Glutamatergic neuron (in vitro differentiated cells): ENCODE measurements around the gene UGT3A2. TPM values are rescaled to one million over a fixed set of nuclear protein-coding genes. Genes with fewer than 3 reads are reported as not detected.
A peak's percentile ranks its signal among the peaks of the same experiment; 100 is the strongest.

Experiments
- DNase-seq: peaks from one replicate; pipeline ENCODE4 v3.0.0; 2022
- H3K27ac Mint-ChIP-seq: one replicate; pipeline ENCODE4 v1.8.0; 2020; ENCODE audit warnings: mild to moderate bottlenecking, mixed read lengths, inconsistent platforms; ENCODE audit not compliant: unreplicated experiment
- H3K27me3 Mint-ChIP-seq: one replicate; pipeline ENCODE4 v1.8.0; 2020; ENCODE audit warnings: mild to moderate bottlenecking, moderate library complexity, mixed read lengths, inconsistent platforms; ENCODE audit not compliant: unreplicated experiment
- H3K36me3 Mint-ChIP-seq: one replicate; pipeline ENCODE4 v1.8.0; 2020; ENCODE audit warnings: mild to moderate bottlenecking, mixed read lengths, inconsistent platforms; ENCODE audit not compliant: unreplicated experiment
- H3K4me1 Mint-ChIP-seq: one replicate; pipeline ENCODE4 v1.8.0; 2020; ENCODE audit warnings: mild to moderate bottlenecking, low read depth, mixed read lengths, inconsistent platforms; ENCODE audit not compliant: unreplicated experiment
- H3K4me3 Mint-ChIP-seq: one replicate; pipeline ENCODE4 v1.8.0; 2020; ENCODE audit warnings: mild to moderate bottlenecking, mixed read lengths, inconsistent platforms; ENCODE audit not compliant: unreplicated experiment
- H3K9me3 Mint-ChIP-seq: one replicate; pipeline ENCODE4 v1.8.0; 2020; ENCODE audit warnings: mild to moderate bottlenecking, moderate library complexity, mixed read lengths, inconsistent platforms; ENCODE audit not compliant: unreplicated experiment
- total RNA-seq: library from RNA; stranded (reverse); fragmentation: NEBNext Ultra II Directional; extraction: Animal tissue kit (Norgen Biotek cat#: 25700); gene quantifications from one replicate; pipeline ENCODE4 v1.2.1, GENCODE V29; 2021; ENCODE audit not compliant: unreplicated experiment
- TF ChIP-seq, protein P1 (sequence below): fragments of 200-600 bp; sonication (generic); IDR thresholded peaks from one replicate; pipeline ENCODE4 v1.5.0; 2021; ENCODE audit not compliant: partially characterized antibody, unreplicated experiment

Gene UGT3A2
- total RNA-seq, 1 donor from 2014 or later: 0.37 TPM

DNA sequence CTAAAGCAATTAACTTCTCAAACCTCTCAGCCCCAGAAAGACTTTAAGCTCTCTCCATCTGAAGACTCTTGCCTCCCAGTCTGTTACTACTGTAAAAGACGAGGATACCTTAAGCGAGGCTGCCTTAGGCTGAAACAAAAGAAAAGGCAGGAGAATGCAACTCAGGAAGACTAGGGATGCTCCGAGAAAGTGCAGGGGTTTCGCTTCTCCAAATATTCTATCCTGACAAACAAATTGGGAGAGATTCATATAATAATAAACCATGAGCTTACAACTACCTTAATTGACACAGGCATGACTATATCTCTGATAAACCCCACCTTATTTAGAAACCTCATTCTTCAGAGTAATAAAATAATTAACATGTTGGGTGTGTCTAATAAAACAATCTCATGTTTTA lies 70.6 kb downstream of the UGT3A2 start:
- no peak for DNase-seq
- no peaks in the 10 kb centered on the region for H3K27me3 Mint-ChIP-seq
- no peak overlapping the region for H3K27ac Mint-ChIP-seq
- H3K4me1 Mint-ChIP-seq: peaks cover 4% of the 10 kb centered on the region
- TF ChIP-seq, protein P1, sequence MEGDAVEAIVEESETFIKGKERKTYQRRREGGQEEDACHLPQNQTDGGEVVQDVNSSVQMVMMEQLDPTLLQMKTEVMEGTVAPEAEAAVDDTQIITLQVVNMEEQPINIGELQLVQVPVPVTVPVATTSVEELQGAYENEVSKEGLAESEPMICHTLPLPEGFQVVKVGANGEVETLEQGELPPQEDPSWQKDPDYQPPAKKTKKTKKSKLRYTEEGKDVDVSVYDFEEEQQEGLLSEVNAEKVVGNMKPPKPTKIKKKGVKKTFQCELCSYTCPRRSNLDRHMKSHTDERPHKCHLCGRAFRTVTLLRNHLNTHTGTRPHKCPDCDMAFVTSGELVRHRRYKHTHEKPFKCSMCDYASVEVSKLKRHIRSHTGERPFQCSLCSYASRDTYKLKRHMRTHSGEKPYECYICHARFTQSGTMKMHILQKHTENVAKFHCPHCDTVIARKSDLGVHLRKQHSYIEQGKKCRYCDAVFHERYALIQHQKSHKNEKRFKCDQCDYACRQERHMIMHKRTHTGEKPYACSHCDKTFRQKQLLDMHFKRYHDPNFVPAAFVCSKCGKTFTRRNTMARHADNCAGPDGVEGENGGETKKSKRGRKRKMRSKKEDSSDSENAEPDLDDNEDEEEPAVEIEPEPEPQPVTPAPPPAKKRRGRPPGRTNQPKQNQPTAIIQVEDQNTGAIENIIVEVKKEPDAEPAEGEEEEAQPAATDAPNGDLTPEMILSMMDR: no peak
- H3K36me3 Mint-ChIP-seq: no peaks in the 10 kb centered on the region
- H3K9me3 Mint-ChIP-seq: peaks cover 1% of the 10 kb centered on the region
- H3K4me3 Mint-ChIP-seq: no peak overlapping the region

DNA sequence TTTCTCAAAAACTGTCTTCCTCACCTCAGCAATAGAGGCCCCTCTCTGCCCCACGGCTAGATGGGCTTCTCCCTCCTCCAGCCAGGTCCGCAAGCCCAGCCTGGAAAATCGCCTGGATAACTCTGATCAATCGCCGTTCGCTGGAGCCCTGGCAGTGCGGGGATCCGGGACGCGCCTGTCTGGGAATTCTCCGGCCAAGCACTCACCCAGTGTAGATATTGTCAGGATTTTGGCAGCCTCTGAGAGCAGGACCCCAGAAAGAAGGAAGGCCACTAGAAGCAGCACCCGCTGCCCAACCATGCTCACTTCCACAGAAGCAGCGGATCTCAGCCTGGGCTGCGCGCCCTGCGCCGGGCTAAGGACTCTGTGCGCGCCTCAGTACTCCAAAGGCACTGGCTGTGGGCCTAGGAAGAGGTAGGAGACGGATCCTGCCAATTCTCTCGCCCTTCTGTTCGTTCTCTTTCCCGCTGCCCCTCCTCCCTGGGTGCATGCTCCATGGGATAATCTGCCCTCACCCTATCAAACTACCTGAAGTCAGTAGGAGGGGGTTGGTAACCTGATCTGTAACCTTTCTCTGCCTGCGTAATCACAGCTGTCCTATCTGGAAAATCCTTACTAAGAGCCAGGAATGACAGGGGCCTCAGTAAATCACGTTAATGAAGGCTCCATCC lies 75.6 kb downstream of the UGT3A2 start, which contains the start of gene UGT3A1:
Gene UGT3A1 (minus strand): TSS at position 450 of the 671 bp plus-strand sequence. CDS start 150 bp downstream, at position 300.
- DNase-seq: peak; percentile 39
- TF ChIP-seq, protein P1: no peak
- H3K4me3 Mint-ChIP-seq: peak within 1 kb of the TSS; percentile 78
- peaks cover 4% of the 10 kb centered on the region for H3K4me1 Mint-ChIP-seq
- H3K27ac Mint-ChIP-seq: no peak within 1 kb of the TSS
- H3K9me3 Mint-ChIP-seq: peaks cover 1% of the 10 kb centered on the region
- peaks cover 1% of the 10 kb centered on the region for H3K27me3 Mint-ChIP-seq
- no peaks in the 10 kb centered on the region for H3K36me3 Mint-ChIP-seq

DNA sequence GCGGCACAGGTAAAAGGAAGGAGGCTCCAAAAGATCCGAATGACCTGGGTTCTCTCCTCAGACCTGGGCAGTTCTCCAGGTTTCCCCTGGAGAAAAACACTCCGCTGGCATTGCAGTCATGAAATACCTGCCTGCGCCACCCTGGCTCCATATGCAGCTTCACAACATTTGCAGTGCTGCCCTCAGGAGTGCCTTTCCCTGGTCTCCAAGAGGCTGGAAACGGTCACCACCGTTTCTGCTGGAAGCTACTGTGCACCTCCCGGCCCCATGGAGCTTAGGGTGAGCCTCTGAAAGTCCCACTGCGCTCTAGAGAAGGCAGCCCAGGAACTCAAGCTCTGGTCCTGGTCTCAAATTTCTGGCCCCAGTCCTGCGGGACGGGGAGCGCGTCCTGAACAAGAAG lies 76.2 kb downstream of the UGT3A2 start:
- H3K27me3 Mint-ChIP-seq: peaks cover 1% of the 10 kb centered on the region
- TF ChIP-seq, protein P1: no peak
- H3K4me1 Mint-ChIP-seq: peaks cover 4% of the 10 kb centered on the region
- no peaks in the 10 kb centered on the region for H3K36me3 Mint-ChIP-seq
- no peak overlapping the region for H3K27ac Mint-ChIP-seq
- DNase-seq: no peak
- peak overlapping the region; percentile 78 for H3K4me3 Mint-ChIP-seq
- peaks cover 1% of the 10 kb centered on the region for H3K9me3 Mint-ChIP-seq

DNA sequence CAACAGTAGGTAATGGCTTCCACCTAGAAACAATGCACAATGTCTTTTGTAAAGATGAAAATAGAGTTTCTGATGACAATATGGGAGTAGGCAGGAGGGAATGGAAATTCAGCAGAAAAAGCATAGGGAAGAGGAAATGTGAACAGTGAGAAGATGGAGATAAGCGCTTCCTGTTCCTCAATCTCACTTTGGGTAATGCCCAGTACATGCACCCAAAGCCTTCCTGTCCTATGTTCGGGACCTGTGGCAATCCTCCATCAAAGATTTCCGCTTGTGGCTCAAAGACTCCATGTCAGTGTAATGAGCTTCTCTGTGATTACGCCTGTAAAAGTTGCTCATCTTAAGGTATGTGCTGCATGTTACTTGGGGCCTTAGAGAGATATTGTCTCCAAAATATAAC lies 78.2 kb downstream of the UGT3A2 start:
- H3K27me3 Mint-ChIP-seq: peaks cover 1% of the 10 kb centered on the region
- H3K9me3 Mint-ChIP-seq: peaks cover 1% of the 10 kb centered on the region
- peaks cover 4% of the 10 kb centered on the region for H3K4me1 Mint-ChIP-seq
- DNase-seq: no peak
- H3K27ac Mint-ChIP-seq: no peak overlapping the region
- no peak overlapping the region for H3K4me3 Mint-ChIP-seq
- no peaks in the 10 kb centered on the region for H3K36me3 Mint-ChIP-seq
- TF ChIP-seq, protein P1: no peak

DNA sequence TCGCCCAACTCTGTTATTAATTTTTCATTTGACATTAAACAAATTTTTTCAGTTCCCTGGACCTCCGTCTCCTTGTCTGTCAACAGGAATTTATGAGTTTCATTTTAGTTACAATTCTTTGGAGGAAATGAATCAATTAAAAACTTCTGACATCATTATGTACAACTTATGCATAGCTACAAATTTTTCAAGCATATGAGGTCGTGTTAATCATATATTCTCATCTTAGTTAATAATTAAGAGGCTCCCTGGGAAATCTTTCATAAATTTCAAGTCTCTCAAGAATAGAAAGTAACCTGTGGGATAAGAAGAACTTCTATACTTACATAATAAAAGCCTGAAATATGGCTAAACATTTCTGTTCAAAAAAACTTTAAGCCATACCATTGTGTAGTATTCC lies 78.9 kb downstream of the UGT3A2 start:
- H3K9me3 Mint-ChIP-seq: peaks cover 3% of the 10 kb centered on the region
- no peak overlapping the region for H3K4me3 Mint-ChIP-seq
- peaks cover 4% of the 10 kb centered on the region for H3K4me1 Mint-ChIP-seq
- no peak for DNase-seq
- no peaks in the 10 kb centered on the region for H3K36me3 Mint-ChIP-seq
- TF ChIP-seq, protein P1: no peak
- H3K27ac Mint-ChIP-seq: no peak overlapping the region
- H3K27me3 Mint-ChIP-seq: peaks cover 1% of the 10 kb centered on the region
